Astrocyte of the cerebellum (primary cell): ENCODE data around the gene CHST12.

Source experiments
- DNase-seq: peaks from one replicate; pipeline ENCODE4 v3.0.0-alpha.2; 2011; ENCODE audit warnings: low read depth
- H3K4me3 ChIP-seq: 2 replicates; pipeline ENCODE4 v1.5.1; 2011; ENCODE audit warnings: mild to moderate bottlenecking, low read depth, low read length, moderate library complexity
- CTCF ChIP-seq: IDR thresholded peaks from 2 replicates; pipeline ENCODE4 v1.5.1; 2012; ENCODE audit warnings: low read length, low read depth, moderate library complexity, mild to moderate bottlenecking; ENCODE audit errors: missing control alignments
- in situ Hi-C: cut with HindIII; loops from 2 replicates; pipeline ENCODE4 v1.10.0; 2017; ENCODE audit warnings: low sequenced_read_pairs

Gene CHST12

GRCh38 chr7:2459674-2460073 lies 56.3 kb downstream of the CHST12 start:
- in situ Hi-C loops, result no loop called here
- DNase-seq, result no peak
- H3K4me3 ChIP-seq, result no peak overlapping the region
- TF ChIP-seq CTCF, result no peak

GRCh38 chr7:2460188-2460587 lies 56.8 kb downstream of the CHST12 start:
- DNase-seq, result no peak
- in situ Hi-C loops, result no loop called here
- TF ChIP-seq CTCF, result no peak
- H3K4me3 ChIP-seq, result no peak overlapping the region

DNA sequence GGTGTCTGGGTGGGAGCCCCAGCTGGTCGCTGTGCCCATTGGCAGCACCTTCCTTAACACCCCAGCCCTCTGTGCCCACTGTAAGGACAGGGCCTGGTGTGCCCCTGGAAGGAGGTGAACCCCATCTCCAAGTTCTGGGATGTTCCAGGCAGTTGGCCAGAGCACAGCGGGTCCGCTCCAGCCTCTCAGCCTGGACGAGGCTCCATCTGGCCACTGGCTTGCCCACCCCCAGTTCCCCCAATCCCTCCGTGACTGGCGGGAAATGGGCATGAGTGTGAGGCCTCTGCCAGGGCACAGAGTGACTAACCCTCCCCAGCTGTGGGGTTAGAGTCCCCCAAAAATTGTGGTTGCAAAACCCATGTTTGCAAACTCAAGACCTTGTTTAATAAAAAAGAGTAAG lies 57.2 kb downstream of the CHST12 start:
- no peak for DNase-seq
- H3K4me3 ChIP-seq, result no peak overlapping the region
- TF ChIP-seq CTCF, result no peak
- in situ Hi-C loops, result no loop called here

DNA sequence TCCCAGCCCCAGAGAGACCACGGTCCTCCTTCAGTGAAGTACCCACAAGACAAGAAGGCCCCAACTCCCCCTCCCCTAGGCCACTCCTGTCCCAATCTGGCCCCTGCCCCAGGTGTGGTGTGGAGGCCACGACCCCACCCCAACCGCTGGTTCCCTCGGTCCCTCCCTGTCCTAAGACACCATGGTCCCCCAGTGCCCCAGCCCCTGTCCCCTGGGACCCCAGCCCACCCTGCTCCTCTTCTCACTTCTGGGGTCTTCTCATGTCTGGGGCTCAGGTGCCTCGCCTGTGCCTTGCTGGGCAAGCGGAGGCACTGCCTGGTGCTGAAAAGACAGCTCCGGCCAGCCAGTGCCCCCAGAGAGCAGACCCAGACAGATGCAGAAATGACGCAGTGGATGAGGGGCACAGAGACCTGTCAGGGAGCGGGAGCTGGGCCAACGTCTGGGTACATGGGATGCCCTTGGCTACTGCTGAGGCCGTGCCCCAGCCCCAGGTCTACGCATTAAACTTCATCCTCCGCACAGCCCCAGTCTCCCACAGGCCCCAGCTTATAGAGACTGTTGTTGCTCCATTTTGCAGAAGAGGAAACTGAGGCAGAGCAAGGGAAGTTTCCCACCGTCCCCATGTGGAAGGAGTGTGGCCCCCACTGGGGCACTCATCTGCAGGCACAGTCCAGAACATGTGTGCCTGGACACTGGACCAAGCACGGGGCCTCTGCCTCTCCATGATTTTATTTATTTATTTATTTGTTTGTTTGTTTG lies 58.0 kb downstream of the CHST12 start:
- in situ Hi-C loops, result no loop called here
- TF ChIP-seq CTCF, result no peak
- H3K4me3 ChIP-seq, result no peak overlapping the region
- DNase-seq, result no peak

DNA sequence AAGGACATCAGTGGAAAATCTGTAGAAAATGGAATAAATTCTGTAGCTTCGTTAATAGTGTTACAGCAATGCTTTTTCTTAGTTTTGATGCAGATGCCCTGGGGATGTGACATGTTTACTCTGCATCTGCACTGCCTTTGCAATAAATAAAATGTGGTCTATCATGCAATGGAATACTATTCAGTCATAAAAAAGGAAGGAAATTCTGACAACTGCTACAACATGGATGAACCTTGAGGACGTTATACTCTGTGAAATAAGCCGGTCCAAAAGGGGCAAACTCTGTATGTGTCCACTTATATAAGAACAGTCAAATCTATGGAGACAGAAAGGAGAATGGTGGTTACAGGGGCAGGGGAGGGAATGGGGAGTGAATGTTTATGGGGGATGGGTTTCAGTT lies 59.3 kb downstream of the CHST12 start:
- no peak for TF ChIP-seq CTCF
- no peak overlapping the region for H3K4me3 ChIP-seq
- in situ Hi-C loops, result no loop called here
- no peak for DNase-seq

DNA sequence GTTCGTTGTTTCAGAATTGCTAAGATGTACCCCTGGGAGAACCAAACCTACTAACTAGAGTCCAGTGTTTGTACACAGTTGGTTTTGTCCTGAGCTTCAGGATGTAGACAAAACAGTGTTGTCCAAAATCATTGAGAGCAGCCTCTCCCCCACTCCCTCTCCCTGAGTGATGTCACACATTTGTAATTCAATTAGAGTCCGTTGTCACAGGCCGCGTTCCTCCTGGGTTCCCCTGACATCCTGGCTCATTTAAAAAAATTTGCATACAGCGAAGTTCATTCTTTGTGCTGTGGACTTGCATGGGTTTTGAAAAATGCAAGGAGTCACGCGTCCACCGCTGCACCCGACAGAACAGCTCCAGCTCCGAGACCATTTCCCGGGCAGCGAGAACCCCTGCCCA lies 62.5 kb downstream of the CHST12 start:
- no peak for DNase-seq
- in situ Hi-C loops, result no loop called here
- H3K4me3 ChIP-seq, result no peak overlapping the region
- no peak for TF ChIP-seq CTCF
